ENCODE measurements around the gene LGALS9. TPM values are rescaled to one million over a fixed set of nuclear protein-coding genes. Genes with fewer than 3 reads are reported as not detected.

LGALS9 gene
- polyA plus RNA-seq, 1 of the 3 experiments (the other 2 are of a cell fraction) = 0.21 TPM

DNA sequence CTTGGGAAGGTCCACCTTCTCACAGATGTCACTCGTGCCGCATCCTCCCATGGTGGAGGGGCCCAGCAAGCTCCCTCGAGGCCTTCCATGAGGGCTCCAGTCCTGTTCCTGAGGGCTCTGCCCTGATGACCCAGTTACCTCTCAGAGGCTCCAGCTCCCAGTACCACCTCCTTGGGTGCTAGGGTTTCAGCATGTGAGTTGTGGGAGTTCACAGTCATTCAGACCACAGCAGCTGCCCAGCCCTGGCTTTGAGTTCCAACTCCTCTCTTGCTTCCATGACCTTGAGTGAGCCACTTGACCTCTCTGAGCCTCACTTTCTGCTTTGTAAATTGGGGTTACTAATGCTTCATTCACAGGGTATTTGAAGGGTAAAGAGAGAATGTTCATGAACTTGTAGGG is 37.1 kb upstream of the LGALS9 start:
- H3F3A ChIP-seq (replicated peaks; ENCODE audit: insufficient read depth) = no peaks in the 10 kb centered on the region
- H3K9me2 ChIP-seq = no peaks in the 10 kb centered on the region
- no peak overlapping the region for H3K27ac ChIP-seq (ENCODE audit: low read depth in 2 of 2, low read length in 1 of 2)
- WGBS (ENCODE audit: low lambda C conversion rate) = 75% methylated on average over 3 of the region's 3 CpGs
- H3K27me3 ChIP-seq (ENCODE audit: insufficient read depth) = no peaks in the 10 kb centered on the region
- no peak overlapping the region for H3K4me3 ChIP-seq (ENCODE audit: low read depth in 2 of 2, low read length in 1 of 2)
- H3K79me2 ChIP-seq (ENCODE audit: insufficient read depth) = no peaks in the 10 kb centered on the region
- no peak overlapping the region for H3K9ac ChIP-seq
- TF ChIP-seq, protein P1, sequence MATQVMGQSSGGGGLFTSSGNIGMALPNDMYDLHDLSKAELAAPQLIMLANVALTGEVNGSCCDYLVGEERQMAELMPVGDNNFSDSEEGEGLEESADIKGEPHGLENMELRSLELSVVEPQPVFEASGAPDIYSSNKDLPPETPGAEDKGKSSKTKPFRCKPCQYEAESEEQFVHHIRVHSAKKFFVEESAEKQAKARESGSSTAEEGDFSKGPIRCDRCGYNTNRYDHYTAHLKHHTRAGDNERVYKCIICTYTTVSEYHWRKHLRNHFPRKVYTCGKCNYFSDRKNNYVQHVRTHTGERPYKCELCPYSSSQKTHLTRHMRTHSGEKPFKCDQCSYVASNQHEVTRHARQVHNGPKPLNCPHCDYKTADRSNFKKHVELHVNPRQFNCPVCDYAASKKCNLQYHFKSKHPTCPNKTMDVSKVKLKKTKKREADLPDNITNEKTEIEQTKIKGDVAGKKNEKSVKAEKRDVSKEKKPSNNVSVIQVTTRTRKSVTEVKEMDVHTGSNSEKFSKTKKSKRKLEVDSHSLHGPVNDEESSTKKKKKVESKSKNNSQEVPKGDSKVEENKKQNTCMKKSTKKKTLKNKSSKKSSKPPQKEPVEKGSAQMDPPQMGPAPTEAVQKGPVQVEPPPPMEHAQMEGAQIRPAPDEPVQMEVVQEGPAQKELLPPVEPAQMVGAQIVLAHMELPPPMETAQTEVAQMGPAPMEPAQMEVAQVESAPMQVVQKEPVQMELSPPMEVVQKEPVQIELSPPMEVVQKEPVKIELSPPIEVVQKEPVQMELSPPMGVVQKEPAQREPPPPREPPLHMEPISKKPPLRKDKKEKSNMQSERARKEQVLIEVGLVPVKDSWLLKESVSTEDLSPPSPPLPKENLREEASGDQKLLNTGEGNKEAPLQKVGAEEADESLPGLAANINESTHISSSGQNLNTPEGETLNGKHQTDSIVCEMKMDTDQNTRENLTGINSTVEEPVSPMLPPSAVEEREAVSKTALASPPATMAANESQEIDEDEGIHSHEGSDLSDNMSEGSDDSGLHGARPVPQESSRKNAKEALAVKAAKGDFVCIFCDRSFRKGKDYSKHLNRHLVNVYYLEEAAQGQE (IDR thresholded peaks at IDR 0.05; ENCODE audit: low read depth, low read length) = no peak
- no peak for TF ChIP-seq EZH2phosphoT487 (IDR thresholded peaks at IDR 0.05; ENCODE audit: borderline replicate concordance, low read depth)
- TF ChIP-seq TAF1 (IDR thresholded peaks at IDR 0.05; ENCODE audit: borderline replicate concordance, low read depth, low read length) = no peak
- TF ChIP-seq RFX5 (IDR thresholded peaks at IDR 0.05; ENCODE audit: low read length) = no peak
- no peak for TF ChIP-seq NRF1 (IDR thresholded peaks at IDR 0.05; ENCODE audit: low read depth, low read length)
- TF ChIP-seq, protein P2, sequence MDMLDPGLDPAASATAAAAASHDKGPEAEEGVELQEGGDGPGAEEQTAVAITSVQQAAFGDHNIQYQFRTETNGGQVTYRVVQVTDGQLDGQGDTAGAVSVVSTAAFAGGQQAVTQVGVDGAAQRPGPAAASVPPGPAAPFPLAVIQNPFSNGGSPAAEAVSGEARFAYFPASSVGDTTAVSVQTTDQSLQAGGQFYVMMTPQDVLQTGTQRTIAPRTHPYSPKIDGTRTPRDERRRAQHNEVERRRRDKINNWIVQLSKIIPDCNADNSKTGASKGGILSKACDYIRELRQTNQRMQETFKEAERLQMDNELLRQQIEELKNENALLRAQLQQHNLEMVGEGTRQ (IDR thresholded peaks at IDR 0.05; ENCODE audit: borderline replicate concordance, low read depth, low read length) = no peak
- no peak for TF ChIP-seq SIN3A (IDR thresholded peaks at IDR 0.05; ENCODE audit: borderline replicate concordance, low read depth, low read length)
- no peak for TF ChIP-seq EP300 (IDR thresholded peaks at IDR 0.05; ENCODE audit: borderline replicate concordance in 1 of 2, low read depth in 1 of 2, low read length in 1 of 2)
- TF ChIP-seq, protein P3, sequence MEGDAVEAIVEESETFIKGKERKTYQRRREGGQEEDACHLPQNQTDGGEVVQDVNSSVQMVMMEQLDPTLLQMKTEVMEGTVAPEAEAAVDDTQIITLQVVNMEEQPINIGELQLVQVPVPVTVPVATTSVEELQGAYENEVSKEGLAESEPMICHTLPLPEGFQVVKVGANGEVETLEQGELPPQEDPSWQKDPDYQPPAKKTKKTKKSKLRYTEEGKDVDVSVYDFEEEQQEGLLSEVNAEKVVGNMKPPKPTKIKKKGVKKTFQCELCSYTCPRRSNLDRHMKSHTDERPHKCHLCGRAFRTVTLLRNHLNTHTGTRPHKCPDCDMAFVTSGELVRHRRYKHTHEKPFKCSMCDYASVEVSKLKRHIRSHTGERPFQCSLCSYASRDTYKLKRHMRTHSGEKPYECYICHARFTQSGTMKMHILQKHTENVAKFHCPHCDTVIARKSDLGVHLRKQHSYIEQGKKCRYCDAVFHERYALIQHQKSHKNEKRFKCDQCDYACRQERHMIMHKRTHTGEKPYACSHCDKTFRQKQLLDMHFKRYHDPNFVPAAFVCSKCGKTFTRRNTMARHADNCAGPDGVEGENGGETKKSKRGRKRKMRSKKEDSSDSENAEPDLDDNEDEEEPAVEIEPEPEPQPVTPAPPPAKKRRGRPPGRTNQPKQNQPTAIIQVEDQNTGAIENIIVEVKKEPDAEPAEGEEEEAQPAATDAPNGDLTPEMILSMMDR (IDR thresholded peaks at IDR 0.05) = no peak
- TF ChIP-seq SMC3 (IDR thresholded peaks at IDR 0.05; ENCODE audit: low read depth, low read length) = no peak
- TF ChIP-seq FOXM1 (IDR thresholded peaks at IDR 0.05; ENCODE audit: low read depth) = no peak
- TF ChIP-seq, protein P4, sequence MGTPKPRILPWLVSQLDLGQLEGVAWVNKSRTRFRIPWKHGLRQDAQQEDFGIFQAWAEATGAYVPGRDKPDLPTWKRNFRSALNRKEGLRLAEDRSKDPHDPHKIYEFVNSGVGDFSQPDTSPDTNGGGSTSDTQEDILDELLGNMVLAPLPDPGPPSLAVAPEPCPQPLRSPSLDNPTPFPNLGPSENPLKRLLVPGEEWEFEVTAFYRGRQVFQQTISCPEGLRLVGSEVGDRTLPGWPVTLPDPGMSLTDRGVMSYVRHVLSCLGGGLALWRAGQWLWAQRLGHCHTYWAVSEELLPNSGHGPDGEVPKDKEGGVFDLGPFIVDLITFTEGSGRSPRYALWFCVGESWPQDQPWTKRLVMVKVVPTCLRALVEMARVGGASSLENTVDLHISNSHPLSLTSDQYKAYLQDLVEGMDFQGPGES (IDR thresholded peaks at IDR 0.05; ENCODE audit: low read depth, low read length) = no peak
- H3K4me2 ChIP-seq = no peak overlapping the region
- H3K9me3 ChIP-seq = no peaks in the 10 kb centered on the region
- H3K36me3 ChIP-seq (replicated peaks in 1 of 2; ENCODE audit: control insufficient read depth in 1 of 2, insufficient read depth in 2 of 2, low read length in 1 of 2) = peaks cover 0 to 17% of the 10 kb centered on the region in 2 experiments
- H3K4me1 ChIP-seq (ENCODE audit: control insufficient read depth in 1 of 2, insufficient read depth in 2 of 2, low read depth in 1 of 2, low read length in 1 of 2) = peaks cover 0 to 24% of the 10 kb centered on the region in 2 experiments; a peak in 2 of 4 replicates
- H4K20me1 ChIP-seq (ENCODE audit: insufficient read depth) = no peaks in the 10 kb centered on the region
- DNase-seq = no peak
- CTCF ChIA-PET = interaction anchor here (1.3 to 15.0 kb wide), 4 partner anchors 9 to 240 kb away, joined by 4 to 222 read pairs (median 10); partner anchors contain the start of gene KSR1
- H2AFZ ChIP-seq (ENCODE audit: low read depth) = no peak overlapping the region
- POLR2A ChIA-PET = interaction anchor here (1.0 to 1.2 kb wide), 2 partner anchors 16 to 138 kb away, joined by 3 to 4 read pairs; no protein-coding TSS in a partner anchor
